Mesenchymal stem cell (in vitro differentiated cells and primary cell): Measurements from ENCODE around the gene SYNE2.
"Not testable (repeated sequence)": the region's sequence is repeated elsewhere in the genome, so short reads cannot be mapped to it uniquely, and the experiment has no call there.

Experiments used
- DNase-seq: peaks from one replicate; pipeline ENCODE4 v3.0.0-alpha.2; 2013
- H2AFZ ChIP-seq: one replicate; pipeline ENCODE4 v1.6.1; 2013; ENCODE audit warnings: low read depth, mild to moderate bottlenecking, control low read depth, inconsistent platforms, low read length, moderate library complexity
- H2AK5ac ChIP-seq: 2 replicates; pipeline ENCODE4 v1.6.1; 2013; ENCODE audit warnings: low read length, moderate library complexity, mild to moderate bottlenecking, inconsistent platforms; ENCODE audit not compliant: severe bottlenecking
- H2BK120ac ChIP-seq: one replicate; pipeline ENCODE4 v1.6.1; 2013; ENCODE audit warnings: low read depth, mild to moderate bottlenecking, inconsistent platforms, low read length, moderate library complexity
- H2BK12ac ChIP-seq, 2 experiments: one replicate each; pipeline ENCODE4 v1.6.1; 2013; ENCODE audit warnings: inconsistent platforms in 2 of 2, low read length in 2 of 2, mild to moderate bottlenecking in 2 of 2, moderate library complexity in 2 of 2, control low read depth in 1 of 2
- H2BK15ac ChIP-seq: one replicate; pipeline ENCODE4 v1.6.1; 2013; ENCODE audit warnings: mild to moderate bottlenecking, low read depth, inconsistent platforms; ENCODE audit not compliant: poor library complexity, severe bottlenecking
- H2BK5ac ChIP-seq: 2 replicates; pipeline ENCODE4 v1.6.1; 2013; ENCODE audit warnings: low read depth, mild to moderate bottlenecking, low read length, control low read depth, inconsistent platforms; ENCODE audit not compliant: poor library complexity, severe bottlenecking
- H3K14ac ChIP-seq, 2 experiments: one replicate each; pipeline ENCODE4 v1.6.1; 2013; ENCODE audit warnings: inconsistent platforms in 2 of 2, low read length in 2 of 2, control low read depth in 1 of 2, mild to moderate bottlenecking in 1 of 2, moderate library complexity in 1 of 2
- H3K18ac ChIP-seq, 2 experiments: one replicate each; pipeline ENCODE4 v1.6.1; 2013; ENCODE audit warnings: inconsistent platforms in 2 of 2, low read length in 2 of 2, control low read depth in 1 of 2, low read depth in 1 of 2, mild to moderate bottlenecking in 1 of 2
- H3K23ac ChIP-seq, 2 experiments: one replicate each; pipeline ENCODE4 v1.6.1; 2013; ENCODE audit warnings: inconsistent platforms in 2 of 2, low read length in 2 of 2, mild to moderate bottlenecking in 2 of 2, moderate library complexity in 2 of 2, control low read depth in 1 of 2
- H3K27ac ChIP-seq: 2 replicates; pipeline ENCODE4 v1.5.1; 2013; ENCODE audit warnings: mild to moderate bottlenecking, moderate library complexity, low read length, control low read depth, inconsistent platforms; ENCODE audit not compliant: poor library complexity, severe bottlenecking
- H3K27me3 ChIP-seq, 2 experiments: 2 replicates each; pipeline versions ENCODE4 v1.6.1 to v1.7.0; 2013; ENCODE audit warnings: low read length in 2 of 2, mild to moderate bottlenecking in 2 of 2, moderate library complexity in 2 of 2, control low read depth in 1 of 2, inconsistent platforms in 1 of 2; ENCODE audit not compliant: control insufficient read depth in 1 of 2, insufficient read depth in 1 of 2
- H3K36me3 ChIP-seq, 2 experiments: 2 replicates each; pipeline versions ENCODE4 v1.6.1 to v1.7.0; 2013; ENCODE audit warnings: low read length in 2 of 2, control low read depth in 1 of 2, inconsistent platforms in 1 of 2, low read depth in 1 of 2, mild to moderate bottlenecking in 1 of 2; ENCODE audit not compliant: insufficient read depth in 2 of 2, control insufficient read depth in 1 of 2
- H3K4ac ChIP-seq, 2 experiments: one replicate each; pipeline ENCODE4 v1.6.1; 2013; ENCODE audit warnings: inconsistent platforms in 2 of 2, low read length in 2 of 2, mild to moderate bottlenecking in 2 of 2, moderate library complexity in 2 of 2, control low read depth in 1 of 2, low read depth in 1 of 2
- H3K4me1 ChIP-seq: 2 replicates; pipeline ENCODE4 v1.6.1; 2013; ENCODE audit warnings: low read depth, low read length, control low read depth; ENCODE audit not compliant: control insufficient read depth, insufficient read depth
- H3K4me2 ChIP-seq: 2 replicates; pipeline ENCODE4 v1.6.1; 2013; ENCODE audit warnings: low read length, mild to moderate bottlenecking, inconsistent platforms; ENCODE audit not compliant: poor library complexity, severe bottlenecking
- H3K4me3 ChIP-seq, 2 experiments: 2 replicates each; pipeline versions ENCODE4 v1.5.1 to v1.7.0; 2013; ENCODE audit warnings: low read length in 2 of 2, mild to moderate bottlenecking in 2 of 2, control low read depth in 1 of 2, low read depth in 1 of 2; ENCODE audit not compliant: insufficient read depth in 1 of 2
- H3K79me1 ChIP-seq: replicated peaks from 2 replicates; pipeline ENCODE4 v1.6.1; 2013; ENCODE audit warnings: mild to moderate bottlenecking, control low read depth, low read length, inconsistent platforms; ENCODE audit not compliant: poor library complexity, severe bottlenecking
- H3K9ac ChIP-seq: 2 replicates; pipeline ENCODE4 v1.7.0; 2013; ENCODE audit warnings: mild to moderate bottlenecking, low read length, moderate library complexity
- H3K9me3 ChIP-seq: 2 replicates; pipeline ENCODE4 v1.7.0; 2013; ENCODE audit warnings: mild to moderate bottlenecking, low read length; ENCODE audit not compliant: control insufficient read depth
- H4K8ac ChIP-seq: one replicate; pipeline ENCODE4 v1.6.1; 2013; ENCODE audit warnings: inconsistent platforms, mild to moderate bottlenecking, low read length, moderate library complexity
- H4K91ac ChIP-seq: one replicate; pipeline ENCODE4 v1.6.1; 2013; ENCODE audit warnings: mild to moderate bottlenecking, low read length, inconsistent platforms
- WGBS: methylation state at CpG from one replicate; pipeline ENCODE4 v1.1.7; 2013; ENCODE audit warnings: mixed read lengths; 5-methylcytosine and 5-hydroxymethylcytosine counted together

Gene SYNE2

DNA sequence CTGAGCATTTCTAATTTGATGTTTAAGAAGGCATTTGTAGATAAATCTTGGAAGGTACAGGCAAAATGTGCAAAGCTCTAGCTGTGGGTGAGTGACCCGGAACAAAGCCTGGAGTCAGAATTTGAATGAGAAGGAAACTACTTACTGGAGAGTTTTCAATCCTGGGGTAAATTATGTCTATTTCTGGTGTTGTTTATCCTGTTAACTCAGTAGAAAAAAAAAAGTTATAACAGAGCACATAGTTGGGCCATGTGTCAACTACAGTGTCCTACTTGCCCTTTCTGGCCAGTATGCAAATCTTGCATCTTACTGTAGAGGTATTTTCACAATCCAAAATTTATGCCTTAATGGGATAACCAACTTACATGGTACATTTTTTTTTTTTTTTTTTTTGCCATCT, 182.3 kb downstream of the SYNE2 start:
- Histone ChIP-seq H3K18ac (no peak overlapping the region), H3K4me3 (no peak overlapping the region), H3K27ac (no peak overlapping the region), H2AFZ (no peak overlapping the region), H3K27me3 (no peaks in the 10 kb centered on the region), H2BK120ac (no peak overlapping the region), H3K79me1 (peaks cover 2% of the 10 kb centered on the region), H3K4me1 (no peaks in the 10 kb centered on the region), H3K23ac (no peak overlapping the region), H2BK12ac (no peak overlapping the region), H3K9me3 (no peaks in the 10 kb centered on the region), H2AK5ac (no peak overlapping the region), H4K8ac (no peak overlapping the region), H3K14ac (no peak overlapping the region), H3K36me3 (peaks cover 0 to 5% of the 10 kb centered on the region in 2 experiments), H3K9ac (no peak overlapping the region), H2BK5ac (no peak overlapping the region), H4K91ac (no peak overlapping the region), H3K4ac (no peak overlapping the region), H2BK15ac (no peak overlapping the region), H3K4me2 (no peak overlapping the region)
- DNase-seq, result peak; percentile 73
- WGBS, result 67% methylated on average over 1 of the region's 1 CpG

DNA sequence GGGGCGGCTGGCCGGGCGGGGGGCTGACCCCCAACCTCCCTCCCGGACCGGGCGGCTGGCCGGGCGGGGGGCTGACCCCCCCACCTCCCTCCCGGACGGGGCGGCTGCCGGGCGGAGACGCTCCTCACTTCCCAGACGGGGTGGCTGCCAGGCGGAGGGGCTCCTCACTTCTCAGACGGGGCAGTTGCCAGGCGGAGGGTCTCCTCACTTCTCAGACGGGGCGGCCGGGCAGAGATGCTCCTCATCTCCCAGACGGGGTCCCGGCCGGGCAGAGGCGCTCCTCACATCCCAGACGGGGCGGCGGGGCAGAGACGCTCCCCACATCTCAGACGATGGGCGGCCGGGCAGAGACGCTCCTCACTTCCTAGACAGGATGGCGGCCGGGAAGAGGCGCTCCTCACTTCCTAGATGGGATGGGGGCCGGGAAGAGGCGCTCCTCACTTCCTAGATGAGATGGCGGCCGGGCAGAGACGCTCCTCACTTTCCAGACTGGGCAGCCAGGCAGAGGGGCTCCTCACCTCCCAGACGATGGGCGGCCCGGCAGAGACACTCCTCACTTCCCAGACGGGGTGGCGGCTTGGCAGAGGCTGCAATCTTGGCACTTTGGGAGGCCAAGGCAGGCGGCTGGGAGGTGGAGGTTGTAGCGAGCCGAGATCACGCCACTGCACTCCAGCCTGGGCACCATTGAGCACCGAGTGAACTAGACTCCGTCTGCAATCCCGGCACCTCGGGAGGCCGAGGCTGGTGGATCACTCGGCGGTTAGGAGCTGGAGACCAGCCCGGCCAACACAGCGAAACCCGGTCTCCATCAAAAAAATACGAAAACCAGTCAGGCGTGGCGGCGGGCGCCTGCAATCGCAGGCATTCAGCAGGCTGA, 185.3 kb downstream of the SYNE2 start:
- H3K4me3 ChIP-seq, H3K18ac ChIP-seq, H2BK12ac ChIP-seq, H3K79me1 ChIP-seq, H2AK5ac ChIP-seq, H3K23ac ChIP-seq, H4K91ac ChIP-seq, DNase-seq, H2BK15ac ChIP-seq, H4K8ac ChIP-seq, H3K4me1 ChIP-seq, H3K27ac ChIP-seq, H3K4ac ChIP-seq, H3K9ac ChIP-seq, H2BK120ac ChIP-seq, H3K9me3 ChIP-seq, H2AFZ ChIP-seq, H3K36me3 ChIP-seq, H2BK5ac ChIP-seq, H3K14ac ChIP-seq, H3K27me3 ChIP-seq, H3K4me2 ChIP-seq: not testable (repeated sequence)
- 97% methylated on average over 49 of the region's 66 CpGs for WGBS

DNA sequence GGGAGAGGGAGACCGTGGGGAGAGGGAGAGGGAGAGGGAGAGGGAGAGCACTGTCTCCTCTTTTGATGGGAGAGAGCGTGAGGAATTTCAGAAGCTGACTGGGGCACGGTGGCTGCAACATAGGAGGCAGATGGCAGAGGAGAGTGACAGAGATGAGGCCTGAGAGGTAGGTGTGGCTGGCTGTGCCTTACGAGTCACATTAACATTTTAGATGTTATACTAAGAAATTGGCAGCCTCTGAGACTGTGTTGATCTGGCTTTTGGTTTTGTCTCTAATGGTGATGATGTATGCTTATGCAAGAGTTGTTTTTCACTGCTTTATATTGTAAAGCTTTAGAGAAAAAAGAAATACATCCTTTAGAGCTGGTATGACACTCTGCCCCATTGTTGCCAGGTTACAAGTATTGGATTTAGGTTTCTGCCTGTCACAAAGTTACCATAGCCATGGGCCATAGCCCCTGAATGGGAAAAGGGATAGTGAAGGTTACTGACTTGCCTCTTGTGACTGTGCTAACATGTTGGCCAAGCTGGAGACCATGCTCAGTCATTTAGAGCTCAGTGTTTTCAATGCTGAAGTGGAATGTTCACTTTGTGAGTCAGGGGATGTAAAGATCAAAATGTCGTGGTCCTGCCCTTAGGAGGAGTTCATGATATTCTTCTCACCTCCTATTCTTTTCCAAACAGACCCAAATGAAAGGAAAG, 186.2 kb downstream of the SYNE2 start:
- DNase-seq, result no peak
- peaks cover 2% of the 10 kb centered on the region for H3K79me1 ChIP-seq
- no peak overlapping the region for H2AFZ ChIP-seq
- peaks cover 0 to 12% of the 10 kb centered on the region in 2 experiments for H3K36me3 ChIP-seq
- H2AK5ac ChIP-seq, result no peak overlapping the region
- no peak overlapping the region for H2BK15ac ChIP-seq
- no peak overlapping the region for H2BK12ac ChIP-seq
- no peaks in the 10 kb centered on the region for H3K9me3 ChIP-seq
- no peak overlapping the region for H3K4me3 ChIP-seq
- no peak overlapping the region for H3K23ac ChIP-seq
- no peak overlapping the region for H3K4me2 ChIP-seq
- H2BK120ac ChIP-seq, result no peak overlapping the region
- H3K9ac ChIP-seq, result peak overlapping the region; percentile 18
- no peaks in the 10 kb centered on the region for H3K27me3 ChIP-seq
- peak overlapping the region; percentile 23 for H4K8ac ChIP-seq
- 100% methylated on average over 4 of the region's 5 CpGs for WGBS
- no peak overlapping the region for H2BK5ac ChIP-seq
- H3K27ac ChIP-seq, result no peak overlapping the region
- H4K91ac ChIP-seq, result no peak overlapping the region
- H3K4me1 ChIP-seq, result no peaks in the 10 kb centered on the region
- H3K4ac ChIP-seq, result no peak overlapping the region
- peak overlapping the region in 1 of 2 experiments; percentile 18 for H3K18ac ChIP-seq
- H3K14ac ChIP-seq, result no peak overlapping the region

DNA sequence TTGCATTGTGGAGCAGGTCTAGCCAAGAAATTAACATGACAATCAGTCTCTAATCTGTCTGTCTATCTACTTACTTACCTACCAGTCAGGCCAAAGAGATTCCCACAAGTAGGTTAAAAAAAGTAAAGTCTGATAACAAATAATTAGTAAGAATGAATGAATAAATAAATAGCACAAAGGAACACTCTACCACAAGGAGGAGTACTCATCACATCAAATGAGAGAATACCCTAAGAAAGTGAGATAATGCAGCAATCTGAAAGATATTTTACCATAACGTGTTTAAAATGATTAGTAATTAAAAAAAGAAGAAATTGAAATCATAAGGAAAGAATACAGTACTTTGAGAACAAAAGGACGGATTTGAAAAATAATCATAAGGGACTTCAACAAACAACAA, 187.2 kb downstream of the SYNE2 start:
- Histone ChIP-seq H3K14ac (no peak overlapping the region), H4K91ac (no peak overlapping the region), H3K36me3 (peaks cover 0 to 12% of the 10 kb centered on the region in 2 experiments), H2AK5ac (no peak overlapping the region), H3K9me3 (no peaks in the 10 kb centered on the region), H3K79me1 (peaks cover 2% of the 10 kb centered on the region), H3K18ac (no peak overlapping the region), H3K4ac (no peak overlapping the region), H2BK12ac (no peak overlapping the region), H3K4me2 (no peak overlapping the region), H2BK5ac (no peak overlapping the region), H2BK120ac (no peak overlapping the region), H4K8ac (no peak overlapping the region), H3K4me3 (no peak overlapping the region), H2AFZ (no peak overlapping the region), H3K23ac (no peak overlapping the region), H3K27ac (no peak overlapping the region), H3K27me3 (no peaks in the 10 kb centered on the region), H2BK15ac (no peak overlapping the region), H3K9ac (no peak overlapping the region), H3K4me1 (no peaks in the 10 kb centered on the region)
- peak; percentile 30 for DNase-seq
- whole genome bisulfite sequencing, result no CpG with 5 or more reads among the region's 2 CpGs
